Activated T-helper 17 cell treated with anti-CD3 and anti-CD28 coated beads, Interleukin-2, amount 50 U/mL, for 72 hours (primary cell): ENCODE data around the gene TLN1. TPM values are rescaled to one million over a fixed set of nuclear protein-coding genes. Genes with fewer than 3 reads are reported as not detected.
A peak's percentile ranks its signal among the peaks of the same experiment; 100 is the strongest.

Experiments used
- ATAC-seq: fragments of 150-1000 bp; cut with Tn5 transposase; replicated peaks from 2 replicates; pipeline ENCODE4 v1.10.0; 2021; ENCODE audit warnings: mild to moderate bottlenecking, moderate library complexity
- H3K27ac Mint-ChIP-seq: one replicate; pipeline ENCODE4 v1.8.0; 2022; ENCODE audit warnings: mixed read lengths
- H3K27me3 Mint-ChIP-seq: one replicate; pipeline ENCODE4 v1.8.0; 2022; ENCODE audit warnings: mixed read lengths
- H3K36me3 Mint-ChIP-seq: one replicate; pipeline ENCODE4 v1.8.0; 2022; ENCODE audit warnings: low read depth, mild to moderate bottlenecking, mixed read lengths
- H3K4me1 Mint-ChIP-seq: one replicate; pipeline ENCODE4 v1.8.0; 2022; ENCODE audit warnings: mixed read lengths
- H3K4me3 Mint-ChIP-seq: one replicate; pipeline ENCODE4 v1.8.0; 2022; ENCODE audit warnings: mild to moderate bottlenecking, mixed read lengths
- H3K9me3 Mint-ChIP-seq: one replicate; pipeline ENCODE4 v1.8.0; 2022; ENCODE audit warnings: mixed read lengths
- total RNA-seq, 2 donors: library from RNA; stranded (reverse); gene quantifications; one replicate each; pipeline ENCODE4 v1.2.3, GENCODE V29; 2022

TLN1 gene
- total RNA-seq, 2 donors from 2014 or later, result 293 to 458 TPM

DNA sequence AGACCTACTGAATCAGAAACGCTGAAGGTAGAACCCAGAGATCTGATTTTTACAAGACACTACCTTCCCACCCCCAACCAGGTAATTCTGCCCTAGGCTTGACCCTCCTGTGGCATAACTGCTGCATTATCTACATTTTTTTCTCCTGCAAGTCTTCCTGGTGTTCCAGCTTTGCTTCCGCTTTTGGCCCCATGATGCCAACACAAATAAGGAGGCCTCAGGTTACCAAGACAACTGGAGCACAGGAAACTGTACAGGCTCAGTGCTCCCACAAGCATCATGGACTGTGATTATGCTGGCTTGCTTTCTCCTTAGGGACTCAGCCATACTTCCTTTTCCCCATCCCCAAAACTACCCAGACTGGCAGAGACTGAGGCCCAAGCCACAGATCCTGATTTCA, 28.7 kb upstream of the TLN1 start:
- Mint-ChIP-seq H3K36me3 (peaks cover 36% of the 10 kb centered on the region), H3K27ac (no peak overlapping the region), H3K4me3 (no peak overlapping the region), H3K4me1 (peaks cover 17% of the 10 kb centered on the region), H3K9me3 (no peaks in the 10 kb centered on the region), H3K27me3 (no peaks in the 10 kb centered on the region)
- no peak for ATAC-seq

- peak overlapping the region; percentile 16 for H3K4me3 Mint-ChIP-seq
These were observed 27.8 kb upstream of the TLN1 start for GRCh38 chr9:35759795-35760194.

DNA sequence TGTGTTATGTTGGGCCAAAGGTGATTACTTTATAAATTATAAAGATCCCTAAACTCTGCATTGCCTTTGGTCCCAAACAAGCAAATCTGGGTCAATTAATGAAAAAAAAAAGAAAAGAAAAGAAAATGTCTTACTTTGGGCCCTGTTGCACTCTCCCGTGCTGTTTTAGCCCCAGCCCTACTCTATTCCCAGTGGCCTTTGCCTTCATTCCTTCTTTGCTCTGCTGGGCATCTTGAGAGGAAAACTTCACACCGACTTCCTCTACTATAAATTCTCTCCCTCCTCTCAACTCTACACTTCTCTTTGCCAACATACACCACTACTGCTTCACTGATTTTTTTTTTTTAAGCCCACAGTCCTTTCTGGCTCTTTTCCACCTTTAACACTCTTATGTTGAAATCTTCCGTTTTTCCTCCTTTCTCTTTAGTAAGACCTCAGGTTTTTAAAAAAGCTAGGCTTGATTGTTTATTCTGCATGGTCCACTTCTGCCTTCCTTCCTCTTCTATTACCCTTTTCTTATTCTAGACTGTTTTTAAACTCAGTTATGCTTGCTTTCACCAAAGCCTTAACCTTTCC, 26.6 kb upstream of the TLN1 start:
- peak overlapping the region; percentile 97 for H3K27ac Mint-ChIP-seq
- ATAC-seq, result no peak
- H3K4me3 Mint-ChIP-seq, result peak overlapping the region; percentile 98

More at GRCh38 chr9:35759795-35760194, 27.8 kb upstream of the TLN1 start:
- peaks cover 17% of the 10 kb centered on the region for H3K4me1 Mint-ChIP-seq
- H3K9me3 Mint-ChIP-seq, result no peaks in the 10 kb centered on the region
- ATAC-seq, result no peak
- no peak overlapping the region for H3K27ac Mint-ChIP-seq
- peaks cover 36% of the 10 kb centered on the region for H3K36me3 Mint-ChIP-seq
- no peaks in the 10 kb centered on the region for H3K27me3 Mint-ChIP-seq

DNA sequence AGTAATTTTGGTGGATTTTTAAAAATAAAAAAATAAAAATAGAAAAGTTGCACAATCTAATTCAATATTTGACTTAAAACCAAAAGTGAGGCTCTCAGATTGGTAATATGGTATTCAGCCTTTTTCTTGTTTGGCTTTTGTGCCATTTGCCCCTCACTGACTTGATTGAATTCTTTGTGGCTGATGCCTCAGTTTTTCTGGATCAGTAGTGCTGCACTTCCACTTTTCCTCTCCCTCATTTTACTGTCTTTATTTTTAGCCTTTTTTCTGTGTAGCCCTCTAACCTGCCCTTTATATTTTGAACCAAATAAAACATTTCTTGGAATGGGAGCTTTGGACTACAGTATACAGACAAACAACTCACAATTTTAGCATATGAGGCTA, 25.9 kb upstream of the TLN1 start:
- H3K36me3 Mint-ChIP-seq, result peaks cover 50% of the 10 kb centered on the region
- no peak for ATAC-seq
- H3K27ac Mint-ChIP-seq, result peak overlapping the region; percentile 97

More for the DNA sequence above, 26.6 kb upstream of the TLN1 start:
- H3K36me3 Mint-ChIP-seq, result peaks cover 43% of the 10 kb centered on the region
- H3K9me3 Mint-ChIP-seq, result no peaks in the 10 kb centered on the region
- no peaks in the 10 kb centered on the region for H3K27me3 Mint-ChIP-seq
- peaks cover 21% of the 10 kb centered on the region for H3K4me1 Mint-ChIP-seq

DNA sequence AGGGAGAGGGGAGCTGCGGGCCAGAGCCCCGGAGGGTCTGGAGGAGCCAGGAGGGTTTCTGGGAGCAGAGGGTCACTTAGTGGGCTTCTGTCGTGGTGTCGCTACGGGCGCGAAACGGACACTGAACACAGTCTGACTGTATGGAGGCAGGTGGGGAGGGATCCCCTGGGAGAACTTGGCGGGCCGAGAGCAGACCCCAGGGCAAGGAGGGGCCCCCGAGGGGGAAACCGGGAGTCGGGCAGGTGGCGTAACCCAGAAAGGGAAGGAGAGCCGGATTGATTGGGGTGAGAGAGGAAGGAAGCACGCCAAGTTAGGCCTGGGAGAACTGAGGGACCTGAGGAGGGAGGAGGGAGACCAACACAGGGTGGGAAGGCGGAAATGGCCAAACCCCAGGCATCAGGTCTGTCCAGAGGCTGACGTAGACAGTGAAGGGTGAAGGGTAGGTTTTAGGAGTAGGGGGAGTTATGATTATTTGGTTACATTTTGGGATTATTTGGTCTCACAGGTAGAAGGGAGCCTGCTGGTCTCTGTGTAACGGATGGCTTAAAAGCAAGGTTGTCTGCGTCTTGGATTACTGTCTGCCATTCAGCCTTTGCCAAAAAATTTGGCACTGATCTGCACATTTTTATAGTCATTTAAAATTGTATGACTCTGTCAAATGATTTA, 25.4 kb upstream of the TLN1 start:
- Mint-ChIP-seq H3K27me3 (no peaks in the 10 kb centered on the region), H3K9me3 (no peaks in the 10 kb centered on the region), H3K36me3 (peaks cover 55% of the 10 kb centered on the region), H3K4me3 (peak overlapping the region; percentile 98), H3K4me1 (peaks cover 23% of the 10 kb centered on the region), H3K27ac (peak overlapping the region; percentile 97)
- ATAC-seq, result peak; percentile 68

More for the DNA sequence above, 25.9 kb upstream of the TLN1 start:
- Mint-ChIP-seq H3K27me3 (no peaks in the 10 kb centered on the region), H3K4me3 (peak overlapping the region; percentile 98), H3K4me1 (peaks cover 21% of the 10 kb centered on the region), H3K9me3 (no peaks in the 10 kb centered on the region)

DNA sequence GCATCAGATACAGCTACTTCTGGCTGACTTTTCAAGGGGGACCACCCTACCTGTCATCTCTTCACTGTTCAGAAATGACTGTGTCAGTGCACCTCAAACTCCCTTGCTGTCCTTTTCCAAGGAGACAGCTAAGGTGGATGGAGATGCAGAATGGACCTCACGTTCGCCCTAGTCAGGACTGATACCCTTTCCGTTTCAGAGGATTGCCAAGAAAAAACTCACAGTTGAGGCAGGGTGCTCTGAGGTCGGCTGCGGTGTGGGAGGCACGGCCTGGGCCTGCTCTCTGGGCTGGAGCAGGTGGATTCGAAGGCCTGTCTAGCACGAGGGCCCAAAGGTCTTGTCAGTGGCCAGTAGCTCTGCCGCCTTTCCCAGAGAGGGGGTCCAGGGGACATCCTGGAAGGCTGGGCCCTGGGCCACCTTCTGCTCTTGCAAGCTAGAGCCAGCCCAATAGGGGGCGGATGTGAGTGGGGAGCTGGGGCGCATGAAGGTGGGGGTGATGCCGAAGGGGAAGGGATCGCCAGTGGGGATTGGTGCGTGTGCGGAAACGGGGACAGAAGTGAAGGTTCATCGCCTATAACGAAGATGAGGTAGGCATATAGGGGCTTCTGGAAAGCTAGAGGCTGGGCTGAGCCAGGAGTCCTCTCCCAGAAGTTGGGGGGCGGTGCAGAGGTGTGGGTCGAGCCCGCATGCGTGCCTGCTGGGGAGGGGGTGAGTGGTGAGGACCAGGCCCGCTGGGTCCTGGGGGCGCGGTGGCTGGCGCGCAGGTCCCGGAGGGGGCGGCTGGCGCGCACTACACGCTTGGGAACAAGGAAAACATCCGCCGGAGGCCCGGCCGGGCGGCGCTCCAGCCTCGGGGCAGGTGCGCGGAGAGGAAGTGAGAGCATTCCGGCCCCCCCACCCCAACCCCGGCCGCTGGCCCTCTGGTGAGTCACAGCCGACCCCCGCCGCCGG, 24.6 kb upstream of the TLN1 start:
- Mint-ChIP-seq H3K36me3 (peaks cover 60% of the 10 kb centered on the region), H3K4me1 (peaks cover 26% of the 10 kb centered on the region), H3K27me3 (no peaks in the 10 kb centered on the region), H3K27ac (peak overlapping the region; percentile 97), H3K4me3 (peak overlapping the region; percentile 98), H3K9me3 (no peaks in the 10 kb centered on the region)
- peak; percentile 85 for ATAC-seq

DNA sequence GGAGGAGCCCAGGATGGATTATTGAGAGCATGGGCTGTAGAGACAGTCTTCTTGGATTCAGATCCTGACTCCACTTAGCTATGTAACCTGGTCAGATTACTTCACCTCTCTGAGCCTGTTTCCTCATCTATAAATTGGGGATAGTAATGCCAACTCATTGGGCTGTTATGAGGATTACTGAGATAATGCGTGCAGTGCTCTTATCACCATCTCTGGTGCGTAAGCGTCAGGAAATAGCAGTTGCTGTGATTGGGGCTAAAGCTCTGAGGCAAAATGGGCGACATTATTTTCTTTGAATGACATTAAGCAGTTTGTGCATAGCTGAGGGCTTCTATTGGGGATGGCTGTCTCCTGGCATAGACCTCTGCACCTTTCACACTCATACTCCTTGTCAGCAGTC, 23.1 kb upstream of the TLN1 start:
- no peak overlapping the region for H3K4me3 Mint-ChIP-seq
- H3K27me3 Mint-ChIP-seq, result no peaks in the 10 kb centered on the region
- no peak overlapping the region for H3K27ac Mint-ChIP-seq
- H3K9me3 Mint-ChIP-seq, result no peaks in the 10 kb centered on the region
- peaks cover 21% of the 10 kb centered on the region for H3K4me1 Mint-ChIP-seq
- no peak for ATAC-seq
- H3K36me3 Mint-ChIP-seq, result peaks cover 56% of the 10 kb centered on the region

- no peak for ATAC-seq
- no peaks in the 10 kb centered on the region for H3K9me3 Mint-ChIP-seq
- no peak within 1 kb of the TSS for H3K4me3 Mint-ChIP-seq
- H3K4me1 Mint-ChIP-seq, result peaks cover 26% of the 10 kb centered on the region
- no peaks in the 10 kb centered on the region for H3K27me3 Mint-ChIP-seq
- H3K36me3 Mint-ChIP-seq, result peaks cover 57% of the 10 kb centered on the region
- H3K27ac Mint-ChIP-seq, result peak within 1 kb of the TSS; percentile 18
These were observed 22.3 kb upstream of the TLN1 start, which contains the start of gene MSMP for GRCh38 chr9:35754264-35754663. TSS of gene MSMP (minus strand) at chr9:35754276. CDS start at chr9:35754129, 147 bp downstream.

- Mint-ChIP-seq H3K36me3 (peaks cover 52% of the 10 kb centered on the region), H3K27me3 (no peaks in the 10 kb centered on the region), H3K9me3 (no peaks in the 10 kb centered on the region), H3K4me3 (no peak overlapping the region), H3K4me1 (peaks cover 20% of the 10 kb centered on the region), H3K27ac (peak overlapping the region; percentile 18)
- ATAC-seq, result no peak
These were observed 21.5 kb upstream of the TLN1 start for GRCh38 chr9:35753466-35753865.

DNA sequence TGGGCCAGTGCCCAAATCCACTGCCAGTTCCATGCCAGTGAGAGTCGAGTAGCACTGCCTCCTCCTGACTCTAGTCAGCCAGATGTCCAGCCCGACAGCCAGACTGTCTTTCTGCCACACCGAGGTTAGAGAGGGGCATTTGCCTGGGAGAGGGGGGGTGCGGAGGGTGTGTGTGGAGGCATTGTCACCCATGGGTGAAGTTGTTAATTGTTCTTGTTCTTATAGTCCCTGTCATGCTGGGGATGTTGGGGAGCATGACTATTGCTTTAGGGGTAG, 18.2 kb upstream of the TLN1 start:
- Mint-ChIP-seq H3K9me3 (no peaks in the 10 kb centered on the region), H3K36me3 (peaks cover 60% of the 10 kb centered on the region), H3K27me3 (no peaks in the 10 kb centered on the region), H3K27ac (peak overlapping the region; percentile 91), H3K4me3 (peak overlapping the region; percentile 92), H3K4me1 (peaks cover 39% of the 10 kb centered on the region)
- no peak for ATAC-seq

- Mint-ChIP-seq H3K36me3 (peaks cover 63% of the 10 kb centered on the region), H3K27ac (peak overlapping the region; percentile 91), H3K4me1 (peaks cover 39% of the 10 kb centered on the region), H3K4me3 (peak overlapping the region; percentile 92), H3K27me3 (no peaks in the 10 kb centered on the region), H3K9me3 (no peaks in the 10 kb centered on the region)
- ATAC-seq, result peak; percentile 56
These were observed 17.7 kb upstream of the TLN1 start for GRCh38 chr9:35749515-35750255.

- Mint-ChIP-seq H3K27me3 (no peaks in the 10 kb centered on the region), H3K4me1 (peaks cover 39% of the 10 kb centered on the region), H3K36me3 (peaks cover 66% of the 10 kb centered on the region), H3K27ac (peak within 1 kb of the TSS; percentile 91), H3K4me3 (peak within 1 kb of the TSS; percentile 92), H3K9me3 (no peaks in the 10 kb centered on the region)
- peak; percentile 90 for ATAC-seq
These were observed 17.0 kb upstream of the TLN1 start, which contains the start of the genes GBA2 and RGP1 for GRCh38 chr9:35748858-35749514. TSS of gene GBA2 (minus strand) at chr9:35749228. CDS start at chr9:35748704, 524 bp downstream. TSS of gene RGP1 (plus strand) at chr9:35749287. CDS start at chr9:35749756, 469 bp downstream.

DNA sequence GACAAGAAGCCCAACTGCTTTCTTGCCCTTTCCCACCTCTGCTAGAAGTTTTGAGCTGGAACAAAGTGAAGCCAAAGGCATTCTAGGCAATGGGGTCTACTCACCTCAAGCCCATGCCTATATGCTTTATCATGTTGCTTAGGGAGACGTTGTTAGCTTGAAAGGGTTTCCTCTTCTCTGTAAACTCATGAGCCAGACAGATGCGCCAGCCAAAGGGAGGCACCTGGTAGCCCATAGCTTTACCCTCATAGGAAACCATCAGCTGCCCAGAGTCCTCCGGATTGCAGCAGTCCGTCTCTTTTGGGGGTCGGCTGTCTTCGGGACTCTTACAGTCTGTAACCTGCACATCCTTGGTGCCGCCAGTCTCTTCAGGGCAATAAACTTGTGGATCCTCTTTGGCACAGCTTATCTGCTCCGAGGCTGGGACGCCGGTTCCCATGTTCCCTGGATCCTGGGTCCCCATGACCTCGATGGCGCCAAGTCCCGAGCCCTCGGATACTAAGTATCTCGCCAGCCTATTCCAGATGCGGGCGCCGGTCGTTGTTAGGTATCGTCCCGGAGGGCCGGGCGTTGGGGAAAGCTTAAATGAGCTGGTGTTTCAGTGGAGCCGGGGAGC, 16.4 kb upstream of the TLN1 start:
- no peaks in the 10 kb centered on the region for H3K9me3 Mint-ChIP-seq
- H3K4me1 Mint-ChIP-seq, result peaks cover 40% of the 10 kb centered on the region
- H3K27ac Mint-ChIP-seq, result peak overlapping the region; percentile 83
- H3K4me3 Mint-ChIP-seq, result peak overlapping the region; percentile 92
- H3K27me3 Mint-ChIP-seq, result no peaks in the 10 kb centered on the region
- no peak for ATAC-seq
- H3K36me3 Mint-ChIP-seq, result peaks cover 66% of the 10 kb centered on the region
